ENCODE results near the gene NEIL3.

DNA sequence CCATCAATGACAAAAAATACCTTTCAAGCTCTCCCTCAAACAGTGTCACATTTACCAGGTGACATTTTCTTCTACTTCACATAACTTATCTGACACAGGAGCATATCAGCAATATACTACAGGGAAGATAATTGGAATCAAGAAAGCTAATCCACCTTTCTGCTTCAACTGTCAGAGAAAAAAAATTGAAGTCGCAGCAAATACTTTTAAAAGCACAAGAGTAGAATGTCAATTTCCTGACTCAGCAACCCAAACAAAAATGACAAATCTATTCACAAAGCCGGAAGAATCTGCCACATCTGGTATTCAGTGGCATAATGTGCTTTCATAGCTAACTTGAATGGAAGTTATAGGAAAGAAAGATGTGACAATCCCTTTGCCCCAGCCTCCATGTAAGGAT is 95.8 kb downstream of the NEIL3 start:
- no peak for TF ChIP-seq POLR2AphosphoS5 (IDR thresholded peaks at IDR 0.05; ENCODE audit: borderline replicate concordance, low read depth, low read length)
- no peak for TF ChIP-seq EZH2 (IDR thresholded peaks at IDR 0.05)
- TF ChIP-seq FOXP2 (optimal IDR thresholded peaks at IDR 0.05; ENCODE audit: control extremely low read depth, extremely low read length, insufficient read depth), result no peak

Measured in SK-N-MC (cell line).